Measurements from ENCODE around the gene SIAH1.
A peak's percentile ranks its signal among the peaks of the same experiment; 100 is the strongest.
"Not testable (repeated sequence)": the region's sequence is repeated elsewhere in the genome, so short reads cannot be mapped to it uniquely, and the experiment has no call there.

The SIAH1 gene

GRCh38 chr16:48366165-48367093, 18.8 kb downstream of the SIAH1 start:
- DNase-seq (ENCODE audit: low read depth): peak; percentile 41

- peak; percentile 65 for DNase-seq (ENCODE audit: low read depth)
These were observed 19.5 kb downstream of the SIAH1 start for GRCh38 chr16:48365601-48366164.

GRCh38 chr16:48365025-48365600, 20.1 kb downstream of the SIAH1 start:
- no peak for DNase-seq (ENCODE audit: low read depth)

- no peak for DNase-seq (ENCODE audit: low read depth)
These were observed 23.6 kb downstream of the SIAH1 start for GRCh38 chr16:48361540-48362144.

- DNase-seq (ENCODE audit: low read depth): no peak
These were observed 24.2 kb downstream of the SIAH1 start for GRCh38 chr16:48361012-48361411.

- no peak for DNase-seq (ENCODE audit: low read depth)
These were observed 25.2 kb downstream of the SIAH1 start for GRCh38 chr16:48359983-48360382.

- DNase-seq (ENCODE audit: low read depth): no peak
These were observed 26.8 kb downstream of the SIAH1 start for GRCh38 chr16:48358419-48358818.

GRCh38 chr16:48356633-48357376, 28.4 kb downstream of the SIAH1 start:
- DNase-seq (ENCODE audit: low read depth): no peak

- DNase-seq (ENCODE audit: low read depth): no peak
These were observed 30.0 kb downstream of the SIAH1 start for GRCh38 chr16:48354877-48355855.

GRCh38 chr16:48354385-48354784, 30.8 kb downstream of the SIAH1 start:
- DNase-seq (ENCODE audit: low read depth): not testable (repeated sequence)

- peak; percentile 54 for DNase-seq (ENCODE audit: low read depth)
These were observed 31.5 kb downstream of the SIAH1 start for GRCh38 chr16:48353565-48354163.

- DNase-seq (ENCODE audit: low read depth): no peak
These were observed 32.4 kb downstream of the SIAH1 start for GRCh38 chr16:48352648-48353390.

- no peak for DNase-seq (ENCODE audit: low read depth)
These were observed 34.5 kb downstream of the SIAH1 start for GRCh38 chr16:48350736-48351135.

GRCh38 chr16:48347980-48348379, 37.2 kb downstream of the SIAH1 start:
- no peak for DNase-seq (ENCODE audit: low read depth)

- DNase-seq (ENCODE audit: low read depth): no peak
These were observed 37.9 kb downstream of the SIAH1 start for GRCh38 chr16:48347191-48347865.

- DNase-seq (ENCODE audit: low read depth): no peak
These were observed 42.6 kb downstream of the SIAH1 start for GRCh38 chr16:48342591-48342990.

GRCh38 chr16:48340054-48340453, 45.2 kb downstream of the SIAH1 start:
- DNase-seq (ENCODE audit: low read depth): no peak

GRCh38 chr16:48335961-48336360, 49.3 kb downstream of the SIAH1 start:
- DNase-seq (ENCODE audit: low read depth): no peak

GRCh38 chr16:48334325-48334724, 50.9 kb downstream of the SIAH1 start:
- no peak for DNase-seq (ENCODE audit: low read depth)

Data from stimulated activated CD4-positive, alpha-beta T cell treated with anti-CD3 and anti-CD28 coated beads, Interleukin-2, amount 100 ng/mL, for 4 hours (primary cell).